IPS-15b (cell line): ENCODE results near the gene SEPHS2.
A peak's percentile ranks its signal among the peaks of the same experiment; 100 is the strongest.

Source experiments
- H3K27me3 ChIP-seq: one replicate; pipeline ENCODE4 v1.6.1; 2013; ENCODE audit warnings: low read length; ENCODE audit not compliant: control insufficient read depth, insufficient read depth
- H3K36me3 ChIP-seq: one replicate; pipeline ENCODE4 v1.6.1; 2013; ENCODE audit warnings: low read length; ENCODE audit not compliant: control insufficient read depth, insufficient read depth
- H3K4me1 ChIP-seq: one replicate; pipeline ENCODE4 v1.6.1; 2013; ENCODE audit warnings: mild to moderate bottlenecking, low read length; ENCODE audit not compliant: control insufficient read depth, insufficient read depth
- H3K4me3 ChIP-seq: one replicate; pipeline ENCODE4 v1.5.1; 2013; ENCODE audit warnings: low read depth, low read length
- H3K9ac ChIP-seq: one replicate; pipeline ENCODE4 v1.6.1; 2013; ENCODE audit warnings: low read depth, mild to moderate bottlenecking, low read length
- H3K9me3 ChIP-seq: one replicate; pipeline ENCODE4 v1.6.1; 2013; ENCODE audit warnings: mild to moderate bottlenecking, low read length; ENCODE audit not compliant: control insufficient read depth, insufficient read depth

The SEPHS2 gene

DNA sequence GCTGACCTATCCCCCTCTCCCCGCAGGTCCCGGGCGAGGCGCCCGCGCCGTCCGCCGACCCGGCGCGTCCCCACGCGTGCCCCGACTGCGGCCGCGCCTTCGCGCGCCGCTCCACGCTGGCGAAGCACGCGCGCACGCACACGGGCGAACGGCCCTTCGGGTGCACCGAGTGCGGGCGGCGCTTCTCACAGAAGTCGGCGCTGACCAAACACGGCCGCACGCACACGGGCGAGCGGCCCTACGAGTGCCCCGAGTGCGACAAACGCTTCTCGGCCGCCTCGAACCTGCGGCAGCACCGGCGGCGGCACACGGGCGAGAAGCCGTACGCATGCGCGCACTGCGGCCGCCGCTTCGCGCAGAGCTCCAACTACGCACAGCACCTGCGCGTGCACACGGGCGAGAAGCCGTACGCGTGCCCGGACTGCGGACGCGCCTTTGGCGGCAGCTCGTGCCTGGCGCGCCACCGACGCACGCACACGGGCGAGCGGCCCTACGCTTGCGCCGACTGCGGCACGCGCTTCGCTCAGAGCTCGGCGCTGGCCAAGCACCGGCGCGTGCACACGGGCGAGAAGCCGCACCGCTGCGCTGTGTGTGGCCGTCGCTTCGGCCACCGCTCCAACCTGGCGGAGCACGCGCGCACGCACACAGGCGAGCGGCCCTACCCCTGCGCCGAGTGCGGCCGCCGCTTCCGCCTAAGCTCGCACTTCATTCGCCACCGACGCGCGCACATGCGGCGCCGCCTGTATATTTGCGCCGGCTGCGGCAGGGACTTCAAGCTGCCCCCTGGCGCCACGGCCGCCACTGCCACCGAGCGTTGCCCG lies 27.9 kb downstream of the SEPHS2 start:
- H3K4me3 ChIP-seq = peak overlapping the region; percentile 58
- no peaks in the 10 kb centered on the region for H3K9me3 ChIP-seq
- H3K4me1 ChIP-seq = peaks cover 4% of the 10 kb centered on the region
- no peaks in the 10 kb centered on the region for H3K27me3 ChIP-seq
- peak overlapping the region; percentile 49 for H3K9ac ChIP-seq
- H3K36me3 ChIP-seq = peaks cover 4% of the 10 kb centered on the region

GRCh38 chr16:30416624-30417528 lies 28.8 kb downstream of the SEPHS2 start:
- no peak overlapping the region for H3K9ac ChIP-seq
- peaks cover under 1% of the 10 kb centered on the region for H3K36me3 ChIP-seq
- H3K27me3 ChIP-seq = no peaks in the 10 kb centered on the region
- H3K4me3 ChIP-seq = peak overlapping the region; percentile 58
- no peaks in the 10 kb centered on the region for H3K9me3 ChIP-seq
- peaks cover 4% of the 10 kb centered on the region for H3K4me1 ChIP-seq

DNA sequence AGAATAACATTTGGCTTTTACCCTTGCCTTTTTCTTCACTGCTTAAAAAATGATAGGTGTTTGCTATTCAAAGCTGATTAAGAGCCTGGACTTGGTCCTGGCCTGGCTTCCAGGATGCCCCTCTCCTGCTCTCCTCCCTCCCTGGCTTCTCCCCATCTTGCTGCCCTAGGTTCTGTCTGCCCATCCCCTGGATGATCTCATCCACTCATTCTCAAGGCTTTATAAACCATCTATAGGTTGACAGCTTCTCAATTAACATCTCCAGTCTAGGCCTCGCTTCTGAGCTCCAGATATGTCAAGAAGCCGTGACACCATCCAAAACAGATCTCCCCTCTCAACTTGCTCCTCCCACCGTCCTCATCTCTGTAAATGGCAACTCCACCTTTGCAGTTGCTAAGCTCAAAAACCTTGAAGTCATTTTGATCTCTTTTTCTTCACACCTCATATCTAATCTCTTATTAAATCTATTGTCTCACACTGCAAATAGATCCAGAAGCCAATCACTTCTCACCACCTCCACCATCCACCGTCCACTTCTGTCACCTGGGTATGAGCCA lies 29.5 kb downstream of the SEPHS2 start:
- H3K27me3 ChIP-seq = no peaks in the 10 kb centered on the region
- no peak overlapping the region for H3K9ac ChIP-seq
- H3K36me3 ChIP-seq = no peaks in the 10 kb centered on the region
- no peaks in the 10 kb centered on the region for H3K9me3 ChIP-seq
- peaks cover 4% of the 10 kb centered on the region for H3K4me1 ChIP-seq
- no peak overlapping the region for H3K4me3 ChIP-seq

DNA sequence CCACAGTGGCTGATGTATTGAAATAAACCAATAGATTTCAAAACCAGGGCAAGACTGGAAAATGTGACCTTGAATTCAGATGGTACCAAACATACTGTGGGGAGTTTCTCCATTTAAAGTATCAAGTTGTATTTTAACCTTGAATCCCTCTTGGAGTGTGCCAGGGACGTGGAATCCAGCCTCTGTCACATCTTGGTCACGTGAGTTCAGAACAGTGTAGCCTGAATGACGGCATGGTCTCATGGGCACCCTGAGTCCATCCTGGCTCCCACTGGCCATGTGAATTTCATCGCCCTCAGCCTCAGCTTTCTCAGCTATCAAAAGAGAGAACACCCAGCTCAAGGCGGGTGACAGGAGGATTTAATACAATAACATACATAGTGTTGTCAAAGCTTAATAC lies 31.5 kb downstream of the SEPHS2 start:
- H3K27me3 ChIP-seq = no peaks in the 10 kb centered on the region
- no peaks in the 10 kb centered on the region for H3K36me3 ChIP-seq
- H3K9me3 ChIP-seq = no peaks in the 10 kb centered on the region
- H3K9ac ChIP-seq = no peak overlapping the region
- H3K4me3 ChIP-seq = no peak overlapping the region
- peaks cover 5% of the 10 kb centered on the region for H3K4me1 ChIP-seq

DNA sequence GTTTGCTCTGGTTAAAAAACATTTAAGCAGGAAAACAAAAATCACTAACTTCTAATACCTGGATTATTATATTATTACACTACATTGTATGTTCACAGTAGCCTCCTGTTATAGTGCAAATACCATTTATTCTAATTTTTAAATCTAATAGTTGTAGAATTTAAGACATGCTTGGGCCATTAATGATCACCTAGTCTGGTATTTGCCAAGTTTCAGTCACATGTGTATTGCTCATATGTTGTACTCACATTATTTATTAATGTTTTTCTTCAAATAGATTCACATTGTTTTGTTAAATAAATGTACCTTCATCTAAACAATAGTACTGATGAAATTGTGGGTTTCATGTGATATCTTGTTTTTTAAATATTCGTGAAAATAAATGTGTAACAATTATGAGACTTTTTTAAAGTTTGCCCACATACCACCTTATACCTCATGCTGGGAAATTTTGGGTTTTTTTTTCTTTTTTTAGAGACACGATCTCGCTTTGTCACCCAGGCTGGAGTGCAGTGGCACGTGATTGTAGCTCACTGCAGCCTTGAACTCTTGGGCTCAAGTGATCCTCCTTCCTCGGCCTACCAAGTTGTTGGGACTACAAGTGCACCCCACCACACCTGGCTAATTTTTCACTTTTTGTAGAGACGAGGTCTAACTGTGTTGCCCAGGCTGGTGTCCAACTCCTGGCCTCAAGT lies 32.4 kb downstream of the SEPHS2 start:
- H3K4me3 ChIP-seq = no peak overlapping the region
- no peak overlapping the region for H3K9ac ChIP-seq
- no peaks in the 10 kb centered on the region for H3K36me3 ChIP-seq

GRCh38 chr16:30409125-30410060 lies 36.3 kb downstream of the SEPHS2 start:
- H3K9ac ChIP-seq = no peak overlapping the region
- no peak overlapping the region for H3K4me3 ChIP-seq
- no peaks in the 10 kb centered on the region for H3K36me3 ChIP-seq
- H3K27me3 ChIP-seq = no peaks in the 10 kb centered on the region
- H3K4me1 ChIP-seq = peaks cover 5% of the 10 kb centered on the region
- no peaks in the 10 kb centered on the region for H3K9me3 ChIP-seq

More for the DNA sequence above, 32.4 kb downstream of the SEPHS2 start:
- Histone ChIP-seq H3K9me3 (no peaks in the 10 kb centered on the region), H3K27me3 (no peaks in the 10 kb centered on the region), H3K4me1 (peaks cover 4% of the 10 kb centered on the region)

DNA sequence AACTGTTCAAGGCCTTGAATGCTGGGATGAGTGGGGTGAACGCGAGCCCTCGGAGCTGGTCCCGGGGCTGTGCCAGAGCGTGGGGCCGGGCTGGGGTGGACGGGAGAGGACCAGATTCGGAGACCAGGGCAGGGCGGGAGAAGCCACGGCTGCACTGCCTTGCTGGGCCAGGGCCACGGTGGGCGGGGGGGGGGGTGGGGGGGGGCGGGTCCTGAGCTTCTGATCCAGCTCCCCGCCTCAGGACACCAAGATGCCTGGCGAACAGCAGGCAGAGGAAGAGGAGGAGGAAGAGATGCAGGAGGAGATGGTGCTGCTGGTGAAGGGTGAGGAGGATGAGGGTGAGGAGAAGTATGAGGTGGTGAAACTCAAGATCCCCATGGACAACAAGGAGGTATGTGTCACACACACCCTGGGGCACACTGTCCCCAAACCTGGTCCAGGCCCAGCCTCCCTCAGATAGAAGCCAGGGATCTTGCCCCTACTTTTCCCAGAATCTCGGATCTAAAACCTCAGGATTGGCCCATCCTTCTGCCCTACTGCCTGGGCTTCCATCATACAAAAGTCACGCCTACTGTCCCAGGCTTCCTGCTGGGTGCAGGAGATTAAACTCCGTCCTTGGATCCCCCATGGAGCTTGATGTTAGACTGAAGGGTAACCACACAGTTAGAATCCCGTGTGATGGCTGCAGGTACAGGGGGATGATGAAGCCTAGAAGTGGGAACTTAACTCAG lies 37.7 kb downstream of the SEPHS2 start:
- Histone ChIP-seq H3K9ac (peak overlapping the region; percentile 76), H3K27me3 (no peaks in the 10 kb centered on the region), H3K4me1 (peaks cover 5% of the 10 kb centered on the region), H3K9me3 (no peaks in the 10 kb centered on the region), H3K4me3 (peak overlapping the region; percentile 77), H3K36me3 (no peaks in the 10 kb centered on the region)

DNA sequence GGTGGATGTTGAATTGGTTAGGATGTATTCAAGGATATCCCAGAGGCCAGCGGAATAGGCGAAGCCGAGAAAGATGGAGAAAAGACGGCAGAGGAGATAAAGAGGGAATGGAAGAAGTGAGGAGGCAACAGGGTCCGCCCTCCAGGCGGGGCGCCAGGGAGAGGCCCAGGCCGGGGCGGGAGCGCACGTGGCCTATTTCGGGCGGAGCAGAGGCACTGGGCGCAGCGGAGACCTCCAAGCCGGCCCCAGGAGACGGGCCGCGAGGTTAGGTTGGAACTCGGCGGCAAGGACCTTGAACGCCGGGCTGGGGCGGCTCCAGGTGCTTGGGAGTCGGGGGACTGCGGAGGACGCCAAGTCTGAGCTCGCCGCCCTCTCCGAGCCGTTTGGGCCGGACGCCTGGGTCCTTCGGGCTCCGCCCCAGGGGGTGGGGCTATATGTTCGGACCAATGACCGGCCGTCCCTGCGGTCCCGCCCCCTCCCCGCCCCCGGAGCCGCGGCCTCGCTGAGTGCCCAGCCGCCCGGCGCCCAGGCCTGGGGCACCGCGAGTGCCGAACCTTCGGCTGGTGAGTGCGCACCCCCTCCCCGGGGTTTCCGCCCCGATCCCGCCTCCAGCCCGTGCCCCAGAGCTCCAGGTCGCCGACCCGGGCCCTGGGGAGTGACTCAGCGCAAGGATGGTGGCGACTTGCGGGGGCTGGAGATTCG lies 38.4 kb downstream of the SEPHS2 start, which contains the start of gene ZNF771:
Gene ZNF771, plus strand, starts transcription at position 505 of the 702 bp plus-strand sequence. CDS start 448 bp downstream, outside the sequence.
- Histone ChIP-seq H3K9ac (peak within 1 kb of the TSS; percentile 76), H3K4me1 (peaks cover 5% of the 10 kb centered on the region), H3K27me3 (no peaks in the 10 kb centered on the region), H3K4me3 (peak within 1 kb of the TSS; percentile 78), H3K9me3 (no peaks in the 10 kb centered on the region), H3K36me3 (no peaks in the 10 kb centered on the region)

GRCh38 chr16:30406795-30407101 lies 38.9 kb downstream of the SEPHS2 start:
- Histone ChIP-seq H3K4me3 (peak overlapping the region; percentile 78), H3K27me3 (no peaks in the 10 kb centered on the region), H3K36me3 (no peaks in the 10 kb centered on the region), H3K9me3 (no peaks in the 10 kb centered on the region), H3K9ac (peak overlapping the region; percentile 62), H3K4me1 (peaks cover 5% of the 10 kb centered on the region)
